Ishikawa (cell line): ENCODE measurements around the gene ANKRD12.

Experiments used
- CEBPB ChIP-seq: IDR thresholded peaks from 2 replicates; pipeline ENCODE4 v1.6.1; 2012
- CREB1 ChIP-seq: IDR thresholded peaks from 2 replicates; pipeline ENCODE4 v1.6.1; 2012; ENCODE audit warnings: low read depth
- EP300 ChIP-seq: IDR thresholded peaks from 2 replicates; pipeline ENCODE4 v1.6.1; 2012; ENCODE audit warnings: borderline replicate concordance
- FOXM1 ChIP-seq: IDR thresholded peaks from 2 replicates; pipeline ENCODE4 v1.6.1; 2012; ENCODE audit warnings: low read depth, borderline replicate concordance
- MAX ChIP-seq: IDR thresholded peaks from 2 replicates; pipeline ENCODE4 v1.6.1; 2012
- RAD21 ChIP-seq: IDR thresholded peaks from 2 replicates; pipeline ENCODE4 v1.6.1; 2012; ENCODE audit warnings: low read depth
- REST ChIP-seq: IDR thresholded peaks from 2 replicates; pipeline ENCODE4 v1.6.1; 2012; ENCODE audit warnings: low read depth, mild to moderate bottlenecking
- TAF1 ChIP-seq: IDR thresholded peaks from 2 replicates; pipeline ENCODE4 v1.6.1; 2012; ENCODE audit warnings: low read depth, mild to moderate bottlenecking
- TCF12 ChIP-seq: IDR thresholded peaks from 2 replicates; pipeline ENCODE4 v1.6.1; 2012; ENCODE audit warnings: low read depth

- no peak for TF ChIP-seq FOXM1
- TF ChIP-seq REST: no peak
- TF ChIP-seq TAF1: no peak
- no peak for TF ChIP-seq MAX
- TF ChIP-seq CREB1: no peak
- no peak for TF ChIP-seq EP300
- no peak for TF ChIP-seq CEBPB
- no peak for TF ChIP-seq TCF12
- TF ChIP-seq RAD21: no peak
Measured at GRCh38 chr18:9283791-9284190, 147.2 kb downstream of the ANKRD12 start.
